Naive thymus-derived CD4-positive, alpha-beta T cell (primary cell): Measurements from ENCODE around the gene DOK5. TPM values are rescaled to one million over a fixed set of nuclear protein-coding genes. Genes with fewer than 3 reads are reported as not detected.

ENCODE experiments used
- ATAC-seq: fragments of 150-1000 bp; cut with Tn5 transposase; 2 replicates; pipeline ENCODE4 v1.10.0; 2021; ENCODE audit warnings: mild to moderate bottlenecking, moderate library complexity
- CTCF ChIA-PET: fragments of 350-600 bp; sonication (Branson Sonifier 250); formaldehyde crosslinking; loops from one replicate; lab custom pipeline; 2021; ENCODE audit warnings: antibody characterized with exemption; lab: Charles Lee
- POLR2A ChIA-PET: fragments of 350-600 bp; sonication (Branson Sonifier 250); formaldehyde crosslinking; loops from one replicate; lab custom pipeline; 2021; ENCODE audit warnings: antibody characterized with exemption, inconsistent platforms; lab: Charles Lee
- DNase-seq, 9 donors: peaks; one replicate each; pipeline versions ENCODE4 v3.0.0 to v3.0.0-alpha.2; 2020 to 2022; ENCODE audit warnings: mixed read lengths in 1 of 9
- H3K27ac ChIP-seq: one replicate; pipeline ENCODE4 v1.7.0; 2013; ENCODE audit warnings: mild to moderate bottlenecking, low read depth, low read length, moderate library complexity
- H3K27me3 ChIP-seq, 2 donors: one replicate each; pipeline ENCODE4 v1.7.0; 2013; ENCODE audit warnings: low read length in 2 of 2, mild to moderate bottlenecking in 2 of 2, moderate library complexity in 2 of 2; ENCODE audit not compliant: control insufficient read depth in 2 of 2, insufficient read depth in 2 of 2
- H3K36me3 ChIP-seq, 3 experiments: 1 replicate in 2 of 3; 2 replicates in 1 of 3; pipeline ENCODE4 v1.7.0; 2013; ENCODE audit warnings: low read length in 3 of 3, mild to moderate bottlenecking in 3 of 3, moderate library complexity in 1 of 3; ENCODE audit not compliant: insufficient read depth in 3 of 3, control insufficient read depth in 2 of 3
- H3K4me1 ChIP-seq, 2 donors: one replicate each; pipeline ENCODE4 v1.7.0; 2013; ENCODE audit warnings: low read length in 2 of 2, mild to moderate bottlenecking in 2 of 2, moderate library complexity in 1 of 2; ENCODE audit not compliant: control insufficient read depth in 2 of 2, insufficient read depth in 2 of 2
- H3K4me3 ChIP-seq: 2 replicates; pipeline ENCODE4 v1.7.0; 2013; ENCODE audit warnings: mild to moderate bottlenecking, low read length
- H3K9me3 ChIP-seq, 3 experiments: 1 replicate in 2 of 3; 2 replicates in 1 of 3; pipeline ENCODE4 v1.7.0; 2013; ENCODE audit warnings: low read length in 3 of 3; ENCODE audit not compliant: control insufficient read depth in 2 of 3
- H3K27ac Mint-ChIP-seq, 9 donors: one replicate each; pipeline ENCODE4 v1.8.0; 2020 to 2022; ENCODE audit warnings: mixed read lengths in 9 of 9, mild to moderate bottlenecking in 8 of 9, moderate library complexity in 5 of 9, inconsistent platforms in 2 of 9
- H3K27me3 Mint-ChIP-seq, 5 donors: one replicate each; pipeline ENCODE4 v1.8.0; 2021 to 2022; ENCODE audit warnings: mixed read lengths in 5 of 5, mild to moderate bottlenecking in 1 of 5
- H3K36me3 Mint-ChIP-seq, 5 donors: one replicate each; pipeline ENCODE4 v1.8.0; 2020 to 2022; ENCODE audit warnings: mixed read lengths in 5 of 5, mild to moderate bottlenecking in 3 of 5, inconsistent platforms in 1 of 5
- H3K4me1 Mint-ChIP-seq, 7 donors: one replicate each; pipeline ENCODE4 v1.8.0; 2020 to 2022; ENCODE audit warnings: mixed read lengths in 7 of 7, mild to moderate bottlenecking in 3 of 7, inconsistent platforms in 1 of 7
- H3K4me3 Mint-ChIP-seq, 10 donors: one replicate each; pipeline ENCODE4 v1.8.0; 2020 to 2022; ENCODE audit warnings: mild to moderate bottlenecking in 10 of 10, mixed read lengths in 10 of 10, moderate library complexity in 6 of 10, inconsistent platforms in 2 of 10
- H3K9me3 Mint-ChIP-seq, 11 donors: one replicate each; pipeline ENCODE4 v1.8.0; 2020 to 2022; ENCODE audit warnings: mixed read lengths in 11 of 11, mild to moderate bottlenecking in 4 of 11, inconsistent platforms in 1 of 11, moderate library complexity in 1 of 11
- intact Hi-C, 2 donors: fragments of 100-400 bp; cut with micrococcal nuclease; formaldehyde crosslinking; loops; one replicate each; pipeline ENCODE4 v1.15.1; 2023
- polyA plus RNA-seq, 2 donors: library from polyadenylated mRNA; unstranded; fragments of 300-500 nt; fragmentation: Illumina TruSeq; gene quantifications; one replicate each; pipeline ENCODE4 v1.2.3, GENCODE V29; 2021
- total RNA-seq, 6 experiments: library from RNA in 5 of 6; stranded (reverse) in 5 of 6; gene quantifications; 1 replicate in 5 of 6; 2 replicates in 1 of 6; pipeline ENCODE4 v1.2.3 and lab custom pipeline; 2021 to 2026

Gene DOK5
- total and polyA plus RNA-seq, 7 experiments from 2014 or later: 0.85 TPM; not detected in 6

DNA sequence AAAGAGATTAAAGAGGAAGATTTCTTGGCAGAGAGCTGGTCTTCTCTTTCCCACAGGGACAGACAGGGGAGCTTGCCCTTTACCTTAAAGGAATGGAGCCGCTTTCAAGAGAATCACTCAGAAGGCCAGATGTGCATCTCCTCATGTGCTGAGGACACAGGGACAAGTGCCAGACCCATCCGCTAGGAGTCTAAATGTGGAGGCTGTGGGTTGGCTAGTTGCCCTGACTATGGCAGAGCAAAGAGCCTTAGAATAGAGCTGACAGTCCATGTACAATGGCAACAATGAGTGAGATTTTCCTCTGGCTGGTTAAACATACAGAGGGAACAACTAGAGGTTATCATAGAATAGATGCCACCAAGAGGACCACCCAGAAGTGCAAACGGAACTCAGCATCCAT is 7.3 kb upstream of the DOK5 start:
- no peaks in the 10 kb centered on the region for H3K27me3 ChIP-seq
- no peak overlapping the region for H3K27ac ChIP-seq
- Mint-ChIP-seq H3K9me3 (peaks cover 0 to 12% (median 2%) of the 10 kb centered on the region in 11 donors), H3K27me3 (peaks cover 2 to 27% (median 24%) of the 10 kb centered on the region in 5 donors), H3K27ac (no peak overlapping the region), H3K36me3 (no peaks in the 10 kb centered on the region), H3K4me3 (no peak overlapping the region), H3K4me1 (no peaks in the 10 kb centered on the region)
- ATAC-seq (no peak), DNase-seq (no peak)
- ChIA-PET CTCF (no interaction called here), POLR2A (no interaction called here)
- H3K9me3 ChIP-seq: no peaks in the 10 kb centered on the region
- no peaks in the 10 kb centered on the region for H3K4me1 ChIP-seq
- H3K4me3 ChIP-seq: no peak overlapping the region
- no peaks in the 10 kb centered on the region for H3K36me3 ChIP-seq
- intact Hi-C loops: no loop called here

DNA sequence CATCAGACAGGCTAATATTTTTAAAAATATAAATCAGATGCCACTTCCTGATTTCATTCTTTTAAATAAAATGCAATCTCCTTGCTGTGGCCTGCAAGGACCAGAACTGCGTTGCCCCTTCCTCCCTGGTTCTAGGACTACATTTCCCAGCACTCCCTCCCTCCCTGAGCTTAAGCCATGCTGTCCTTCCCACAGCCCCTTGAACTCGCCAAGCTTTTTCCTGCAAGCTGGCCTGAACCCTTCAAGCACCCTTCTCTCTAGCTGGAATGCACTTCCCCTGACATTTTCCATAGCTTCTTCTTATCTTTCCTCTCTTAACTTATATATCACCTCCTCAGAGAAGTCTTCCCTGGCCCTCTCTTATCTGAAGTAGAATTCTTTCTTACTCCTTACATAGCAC is 6.1 kb upstream of the DOK5 start:
- Histone ChIP-seq H3K36me3 (no peaks in the 10 kb centered on the region), H3K4me3 (no peak overlapping the region), H3K27me3 (peaks cover 0 to 2% of the 10 kb centered on the region in 2 donors), H3K27ac (no peak overlapping the region), H3K9me3 (no peaks in the 10 kb centered on the region), H3K4me1 (no peaks in the 10 kb centered on the region)
- ChIA-PET POLR2A (no interaction called here), CTCF (no interaction called here)
- peaks cover 0 to 12% (median 2%) of the 10 kb centered on the region in 11 donors for H3K9me3 Mint-ChIP-seq
- no peak for DNase-seq
- no peak overlapping the region for H3K27ac Mint-ChIP-seq
- H3K27me3 Mint-ChIP-seq: peaks cover 14 to 38% (median 34%) of the 10 kb centered on the region in 5 donors
- intact Hi-C loops: no loop called here
- peaks cover 0 to 1% (median 0%) of the 10 kb centered on the region in 5 donors for H3K36me3 Mint-ChIP-seq
- no peaks in the 10 kb centered on the region for H3K4me1 Mint-ChIP-seq
- no peak overlapping the region for H3K4me3 Mint-ChIP-seq
- no peak for ATAC-seq

DNA sequence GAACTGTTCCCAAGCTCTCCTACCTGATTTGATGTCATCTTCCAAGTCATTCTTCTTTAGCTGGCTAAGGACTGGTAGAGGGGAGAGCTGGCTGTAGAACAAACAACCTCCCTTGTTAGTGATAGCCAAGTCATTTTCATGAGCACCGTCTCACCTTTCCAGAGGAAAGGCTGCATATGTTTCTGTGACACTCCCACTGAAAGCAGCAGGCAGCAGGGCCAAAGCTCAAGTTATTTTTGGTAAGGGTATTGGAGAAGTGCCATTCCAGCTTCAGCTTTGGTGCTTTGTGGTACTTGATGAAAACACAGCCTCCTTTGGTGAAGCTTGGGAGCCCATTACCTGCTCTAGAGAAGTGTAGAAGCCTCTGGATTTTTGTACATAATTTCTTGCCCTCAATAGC is 5.4 kb upstream of the DOK5 start:
- Histone ChIP-seq H3K4me1 (no peaks in the 10 kb centered on the region), H3K4me3 (no peak overlapping the region), H3K27ac (no peak overlapping the region), H3K36me3 (no peaks in the 10 kb centered on the region), H3K9me3 (no peaks in the 10 kb centered on the region), H3K27me3 (peaks cover 0 to 4% of the 10 kb centered on the region in 2 donors)
- peaks cover 0 to 16% (median 2%) of the 10 kb centered on the region in 11 donors for H3K9me3 Mint-ChIP-seq
- intact Hi-C loops: no loop called here
- ChIA-PET CTCF (no interaction called here), POLR2A (no interaction called here)
- no peak overlapping the region for H3K4me3 Mint-ChIP-seq
- H3K36me3 Mint-ChIP-seq: peaks cover 0 to 7% (median 0%) of the 10 kb centered on the region in 5 donors
- peaks cover 18 to 45% (median 36%) of the 10 kb centered on the region in 5 donors for H3K27me3 Mint-ChIP-seq
- ATAC-seq (no peak), DNase-seq (no peak)
- H3K4me1 Mint-ChIP-seq: peaks cover 0 to 5% (median 0%) of the 10 kb centered on the region in 7 donors
- no peak overlapping the region for H3K27ac Mint-ChIP-seq

DNA sequence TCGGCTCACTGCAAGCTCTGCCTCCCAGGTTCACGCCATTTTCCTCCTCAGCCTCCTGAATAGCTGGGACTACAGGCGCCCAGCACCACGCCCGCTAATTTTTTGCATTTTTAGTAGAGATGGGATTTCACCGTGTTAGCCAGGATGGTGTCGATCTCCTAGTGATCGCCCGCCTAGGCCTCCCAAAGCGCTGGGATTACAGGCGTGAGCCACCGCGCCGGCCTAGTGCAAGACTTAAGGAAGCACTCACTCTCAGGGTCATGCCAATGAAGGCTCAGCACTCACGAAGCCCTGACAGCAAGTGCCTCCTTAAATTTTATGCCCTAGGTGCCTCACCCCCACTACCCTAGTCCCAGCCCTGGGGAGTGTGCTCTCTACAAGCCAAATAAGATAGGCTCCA is 4.7 kb upstream of the DOK5 start:
- H3K27ac ChIP-seq: no peak overlapping the region
- no peak overlapping the region for H3K27ac Mint-ChIP-seq
- H3K9me3 Mint-ChIP-seq: peaks cover 0 to 16% (median 2%) of the 10 kb centered on the region in 11 donors
- H3K4me1 ChIP-seq: no peaks in the 10 kb centered on the region
- intact Hi-C loops: no loop called here
- ChIA-PET CTCF (no interaction called here), POLR2A (no interaction called here)
- H3K4me3 ChIP-seq: no peak overlapping the region
- peaks cover 0 to 5% (median 0%) of the 10 kb centered on the region in 7 donors for H3K4me1 Mint-ChIP-seq
- peaks cover 0 to 4% of the 10 kb centered on the region in 2 donors for H3K27me3 ChIP-seq
- peaks cover 20 to 46% (median 36%) of the 10 kb centered on the region in 5 donors for H3K27me3 Mint-ChIP-seq
- no peak for ATAC-seq
- H3K9me3 ChIP-seq: no peaks in the 10 kb centered on the region
- no peak for DNase-seq
- H3K36me3 Mint-ChIP-seq: peaks cover 0 to 7% (median 0%) of the 10 kb centered on the region in 5 donors
- H3K4me3 Mint-ChIP-seq: no peak overlapping the region
- no peaks in the 10 kb centered on the region for H3K36me3 ChIP-seq

GRCh38 chr20:54472607-54473006 is 2.8 kb upstream of the DOK5 start:
- ChIA-PET POLR2A (no interaction called here), CTCF (no interaction called here)
- Mint-ChIP-seq H3K4me1 (peaks cover 0 to 11% (median 6%) of the 10 kb centered on the region in 7 donors), H3K36me3 (peaks cover 0 to 7% (median 0%) of the 10 kb centered on the region in 5 donors), H3K27me3 (peaks cover 40 to 60% (median 53%) of the 10 kb centered on the region in 5 donors), H3K9me3 (peaks cover 0 to 16% (median 2%) of the 10 kb centered on the region in 11 donors), H3K4me3 (no peak overlapping the region), H3K27ac (no peak overlapping the region)
- Histone ChIP-seq H3K4me3 (no peak overlapping the region), H3K9me3 (no peaks in the 10 kb centered on the region), H3K27ac (no peak overlapping the region), H3K27me3 (peaks cover 0 to 4% of the 10 kb centered on the region in 2 donors), H3K4me1 (no peaks in the 10 kb centered on the region), H3K36me3 (no peaks in the 10 kb centered on the region)
- DNase-seq (no peak), ATAC-seq (no peak)
- intact Hi-C loops: no loop called here

GRCh38 chr20:54473340-54473739 is 2.1 kb upstream of the DOK5 start:
- peaks cover 43 to 60% (median 54%) of the 10 kb centered on the region in 5 donors for H3K27me3 Mint-ChIP-seq
- no peak overlapping the region for H3K27ac Mint-ChIP-seq
- ATAC-seq (no peak), DNase-seq (no peak)
- no peak overlapping the region for H3K4me3 Mint-ChIP-seq
- POLR2A ChIA-PET: no interaction called here
- intact Hi-C loops: no loop called here
- H3K36me3 ChIP-seq: no peaks in the 10 kb centered on the region
- H3K9me3 Mint-ChIP-seq: peaks cover 0 to 16% (median 2%) of the 10 kb centered on the region in 11 donors
- no peak overlapping the region for H3K27ac ChIP-seq
- no peaks in the 10 kb centered on the region for H3K4me1 ChIP-seq
- no peaks in the 10 kb centered on the region for H3K9me3 ChIP-seq
- CTCF ChIA-PET: no interaction called here
- peaks cover 0 to 7% (median 0%) of the 10 kb centered on the region in 5 donors for H3K36me3 Mint-ChIP-seq
- no peak overlapping the region for H3K4me3 ChIP-seq
- peaks cover 0 to 11% (median 6%) of the 10 kb centered on the region in 7 donors for H3K4me1 Mint-ChIP-seq
- peaks cover 0 to 4% of the 10 kb centered on the region in 2 donors for H3K27me3 ChIP-seq

- H3K9me3 ChIP-seq: no peaks in the 10 kb centered on the region
- CTCF ChIA-PET: no interaction called here
- Mint-ChIP-seq H3K4me3 (no peak overlapping the region), H3K9me3 (peaks cover 0 to 16% (median 2%) of the 10 kb centered on the region in 11 donors), H3K36me3 (peaks cover 0 to 7% (median 0%) of the 10 kb centered on the region in 5 donors), H3K27me3 (peaks cover 43 to 65% (median 54%) of the 10 kb centered on the region in 5 donors), H3K4me1 (peaks cover 0 to 11% (median 6%) of the 10 kb centered on the region in 7 donors), H3K27ac (no peak overlapping the region)
- no peaks in the 10 kb centered on the region for H3K4me1 ChIP-seq
- no peaks in the 10 kb centered on the region for H3K36me3 ChIP-seq
- ATAC-seq: no peak
- no peak for DNase-seq
- H3K27me3 ChIP-seq: peaks cover 0 to 4% of the 10 kb centered on the region in 2 donors
- no peak overlapping the region for H3K27ac ChIP-seq
- POLR2A ChIA-PET: no interaction called here
- no peak overlapping the region for H3K4me3 ChIP-seq
- intact Hi-C loops: no loop called here
These were observed 1.3 kb upstream of the DOK5 start for GRCh38 chr20:54474046-54474445.
